NCI-H2107 treated with DMSO at 0.1 percent for 48 hours (cell line): ENCODE results near the gene RABGEF1.
"Not testable (repeated sequence)": the region's sequence is repeated elsewhere in the genome, so short reads cannot be mapped to it uniquely, and the experiment has no call there.

Experiments
- DNase-seq: peaks from one replicate; lab custom pipeline; 2025; ENCODE audit not compliant: unreplicated experiment; lab: John Stamatoyannopoulos, UW

The RABGEF1 gene

DNA sequence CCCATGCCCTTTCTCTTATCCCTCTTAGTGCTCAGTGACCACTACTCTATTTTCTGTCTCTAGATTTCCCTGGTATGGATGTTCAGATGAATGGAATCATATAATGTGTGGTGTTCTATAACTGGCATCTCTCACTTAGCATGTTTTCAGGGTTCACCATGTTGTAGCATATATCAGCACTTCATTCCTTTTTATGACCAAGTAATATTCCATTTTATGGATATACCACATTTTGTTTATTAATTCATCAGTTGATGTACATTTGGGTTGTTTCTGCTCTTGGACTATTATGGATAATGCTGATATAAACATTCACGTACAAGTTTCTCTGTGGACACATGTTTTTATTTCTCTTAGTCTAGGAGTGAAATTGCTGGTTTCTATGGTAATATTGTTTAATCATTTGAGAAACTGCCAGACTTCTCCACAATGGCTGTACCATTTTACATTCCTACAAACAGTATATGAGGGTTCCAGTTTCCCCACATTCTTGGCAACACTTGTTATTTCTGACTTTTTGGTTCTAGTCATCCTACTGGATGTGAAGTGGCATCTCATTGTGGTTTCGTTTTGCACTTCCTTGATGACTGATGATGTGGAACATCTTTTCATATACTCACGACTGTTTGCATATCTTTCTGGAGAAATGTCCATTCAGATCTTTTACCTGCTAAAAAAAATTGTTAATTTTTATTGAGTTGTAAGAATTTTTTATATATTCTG, 23.3 kb downstream of the RABGEF1 start:
- DNase-seq, result not testable (repeated sequence)

DNA sequence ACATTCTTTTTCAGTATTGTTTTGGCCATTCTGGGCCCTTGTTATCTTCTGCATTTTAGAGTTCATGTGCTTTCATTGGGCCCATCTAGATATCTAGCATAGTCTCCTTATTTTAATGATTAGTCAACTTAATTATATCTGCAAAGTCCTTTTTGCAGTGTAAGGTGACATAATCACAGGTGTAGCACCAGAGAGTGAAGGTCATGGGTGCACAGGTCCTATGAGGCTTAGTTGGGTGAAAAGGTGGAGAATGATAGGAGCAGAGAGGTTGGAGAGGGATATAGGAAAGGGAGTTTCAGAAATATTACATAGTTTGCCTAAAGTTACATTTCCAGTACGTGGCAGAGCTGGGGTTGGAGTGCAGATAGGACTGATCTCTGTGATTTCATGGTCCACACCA, 24.4 kb downstream of the RABGEF1 start:
- DNase-seq, result not testable (repeated sequence)

DNA sequence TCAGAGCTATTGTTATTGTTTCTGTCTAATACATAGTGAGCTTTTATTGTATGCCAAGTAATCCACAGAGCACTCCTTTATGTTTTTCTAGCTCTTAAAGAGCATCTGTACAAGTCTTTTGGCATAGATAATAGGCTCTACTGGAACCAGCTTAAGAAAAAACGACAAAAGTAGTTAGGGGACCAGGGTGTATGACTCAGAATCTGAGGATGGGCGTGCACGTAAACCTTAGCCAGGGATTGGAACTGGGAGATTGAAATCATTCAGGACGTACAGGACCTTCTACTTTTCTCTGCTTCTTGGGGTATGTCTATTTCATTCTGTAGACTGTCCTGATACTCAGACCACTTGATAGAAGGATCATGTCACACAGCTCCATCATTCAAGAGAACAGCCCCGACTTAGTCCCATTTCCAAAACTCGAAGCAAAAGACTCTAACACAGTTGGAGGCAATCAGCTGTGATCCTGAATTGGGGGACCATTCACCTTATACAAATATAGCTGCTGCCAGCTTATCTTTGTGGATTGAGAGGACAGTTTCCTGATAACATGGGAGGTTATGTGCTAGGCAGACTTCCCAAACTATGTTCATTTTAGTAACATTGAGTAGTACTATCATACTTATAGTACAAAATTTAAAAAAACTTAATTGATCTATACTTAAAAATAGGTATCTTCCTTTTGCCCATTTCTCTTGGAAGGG, 24.9 kb downstream of the RABGEF1 start:
- DNase-seq, result not testable (repeated sequence)

DNA sequence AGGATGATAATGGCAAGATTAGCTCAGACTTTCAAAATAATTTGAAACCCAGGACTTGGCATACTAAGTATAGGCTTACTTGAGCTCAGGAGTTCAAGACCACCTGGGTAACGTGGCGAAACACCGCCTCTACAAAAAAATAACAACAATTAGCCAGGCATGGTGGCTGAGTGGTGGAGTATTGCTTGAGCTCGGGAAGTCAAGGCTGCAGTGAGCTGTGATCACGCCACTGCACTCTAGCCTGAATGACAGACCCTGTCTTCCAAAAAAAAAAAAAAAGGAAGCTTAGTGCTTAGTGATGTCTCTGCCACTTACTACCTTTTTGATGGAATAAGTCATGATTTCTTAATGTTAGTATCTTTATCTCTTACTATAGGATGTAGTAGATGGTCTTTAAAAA, 25.5 kb downstream of the RABGEF1 start:
- DNase-seq, result no peak

DNA sequence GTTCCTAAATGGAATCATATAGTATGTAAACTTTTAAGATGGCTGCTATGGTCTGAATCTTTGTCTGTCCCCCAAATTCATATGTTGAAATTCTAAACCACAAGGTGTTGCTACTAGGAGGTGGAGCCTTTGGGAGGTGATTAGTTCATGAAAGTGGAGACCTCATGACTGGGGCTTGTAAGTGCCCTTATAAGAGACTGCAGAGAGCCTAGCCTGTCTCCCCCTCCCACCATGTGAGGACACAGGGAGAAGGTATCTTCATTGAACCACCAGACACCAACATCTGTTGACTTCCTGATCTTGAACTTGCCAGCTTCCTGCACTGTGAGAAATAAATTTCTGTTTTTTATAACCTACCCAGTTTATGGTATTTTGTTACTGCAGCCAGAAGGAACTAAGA, 27.0 kb downstream of the RABGEF1 start:
- DNase-seq, result not testable (repeated sequence)

DNA sequence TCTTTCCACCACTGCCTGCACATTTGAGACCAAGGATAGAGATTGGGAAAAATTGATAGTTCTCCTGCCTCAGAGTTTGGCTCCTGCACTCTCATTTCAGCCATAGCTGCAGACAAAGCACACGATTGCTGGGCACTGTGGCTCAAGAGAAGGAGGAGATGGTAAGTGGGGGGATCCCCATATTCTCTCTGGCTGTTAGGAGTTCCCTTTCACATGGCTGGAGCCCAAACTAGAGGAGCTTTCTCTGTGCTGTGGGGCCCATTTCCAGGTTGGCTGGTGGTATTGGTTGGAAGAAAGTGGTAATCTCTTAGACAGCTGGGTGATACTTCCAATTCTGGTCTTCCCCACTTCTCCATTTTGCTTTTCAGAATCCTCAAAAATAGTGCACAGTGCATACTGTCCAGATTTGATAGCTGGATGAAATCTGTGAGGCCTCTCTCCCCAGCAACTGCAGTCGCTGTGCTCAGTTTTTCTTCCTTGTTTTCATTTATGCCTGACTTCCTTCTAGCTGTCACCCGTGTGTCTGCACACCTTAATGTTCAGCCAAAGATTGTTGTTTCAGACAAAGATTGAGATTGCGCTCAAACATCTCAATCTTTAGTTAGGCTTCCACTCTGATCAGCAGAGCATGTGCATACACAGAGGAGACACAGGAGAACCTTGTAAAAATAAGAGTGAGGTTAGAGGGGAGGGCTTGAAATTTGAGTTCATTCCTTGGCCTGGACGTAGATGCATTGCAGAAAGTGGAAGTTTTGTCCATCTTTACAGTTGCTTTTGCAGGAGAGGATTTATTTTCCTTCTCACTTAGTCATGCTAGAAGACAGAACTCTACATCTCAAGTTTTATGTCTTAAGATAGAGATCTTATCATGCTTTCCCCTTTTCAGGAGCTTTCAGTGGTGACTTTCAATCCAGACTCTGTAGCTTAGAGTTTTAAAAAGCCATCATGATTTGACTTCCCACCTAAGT, 28.6 kb downstream of the RABGEF1 start:
- no peak for DNase-seq

DNA sequence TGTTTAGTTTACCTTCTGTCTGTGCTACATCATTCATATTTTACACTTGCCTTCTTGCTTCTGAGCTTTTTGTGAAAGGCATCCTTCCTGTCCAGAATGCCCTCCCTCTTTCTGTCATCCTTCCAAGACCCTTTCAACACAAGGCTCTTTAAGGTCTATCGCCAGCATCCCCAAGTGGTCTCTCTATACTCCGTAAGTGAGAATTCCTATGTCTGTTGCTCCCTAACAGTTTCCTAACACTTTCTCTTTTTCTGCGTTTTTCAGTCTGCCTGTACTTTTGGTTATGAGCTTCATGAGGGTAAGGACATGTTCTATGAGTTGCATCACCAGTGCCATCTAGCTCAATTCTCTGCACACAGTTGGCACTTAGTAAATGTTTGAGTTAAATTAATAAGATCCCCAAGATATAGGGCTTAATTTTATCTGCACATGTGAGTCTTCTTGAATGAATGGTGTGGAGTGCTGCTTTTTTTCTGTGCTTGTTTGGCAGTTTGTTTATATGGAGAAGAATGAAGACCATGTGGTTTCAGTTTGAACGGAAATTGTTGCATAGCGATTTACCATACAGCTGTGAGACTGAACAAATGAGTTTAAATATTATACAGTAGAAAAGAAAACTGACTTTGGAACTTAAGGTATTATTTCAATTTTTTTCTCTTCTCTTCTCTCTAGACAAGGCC, 29.4 kb downstream of the RABGEF1 start:
- DNase-seq, result no peak

DNA sequence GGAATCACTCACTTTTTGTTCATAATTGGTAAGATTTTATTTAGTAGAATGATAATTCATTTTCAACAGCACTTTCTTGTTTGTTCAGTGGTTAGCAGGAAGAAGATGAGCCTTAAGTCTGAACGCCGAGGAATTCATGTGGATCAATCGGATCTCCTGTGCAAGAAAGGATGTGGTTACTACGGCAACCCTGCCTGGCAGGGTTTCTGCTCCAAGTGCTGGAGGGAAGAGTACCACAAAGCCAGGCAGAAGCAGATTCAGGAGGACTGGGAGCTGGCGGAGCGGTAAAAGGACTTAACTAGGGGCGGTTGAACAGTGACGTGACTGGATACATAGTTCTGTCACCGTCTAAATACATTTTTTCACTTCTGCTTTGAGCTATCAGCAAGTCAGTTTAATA, 31.3 kb downstream of the RABGEF1 start:
- no peak for DNase-seq

DNA sequence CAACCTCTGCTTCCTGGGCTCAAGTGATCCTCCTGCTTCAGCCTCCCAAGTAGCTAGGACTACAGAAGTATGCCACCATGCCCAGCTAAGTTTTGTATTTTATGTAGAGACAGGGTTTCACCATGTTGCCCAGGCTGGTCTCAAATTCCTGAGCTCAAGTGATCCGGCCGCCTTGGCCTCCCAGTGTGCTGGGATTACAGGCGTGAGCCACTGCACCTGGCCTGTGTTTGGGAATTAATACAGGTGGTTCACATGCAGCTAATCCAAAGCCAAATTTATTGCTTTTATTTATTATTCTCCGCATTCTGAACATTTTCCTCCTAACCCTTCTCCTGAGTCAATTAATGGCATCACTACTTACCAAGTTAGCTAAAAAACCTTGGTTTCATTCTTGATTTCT, 33.2 kb downstream of the RABGEF1 start:
- DNase-seq, result not testable (repeated sequence)

DNA sequence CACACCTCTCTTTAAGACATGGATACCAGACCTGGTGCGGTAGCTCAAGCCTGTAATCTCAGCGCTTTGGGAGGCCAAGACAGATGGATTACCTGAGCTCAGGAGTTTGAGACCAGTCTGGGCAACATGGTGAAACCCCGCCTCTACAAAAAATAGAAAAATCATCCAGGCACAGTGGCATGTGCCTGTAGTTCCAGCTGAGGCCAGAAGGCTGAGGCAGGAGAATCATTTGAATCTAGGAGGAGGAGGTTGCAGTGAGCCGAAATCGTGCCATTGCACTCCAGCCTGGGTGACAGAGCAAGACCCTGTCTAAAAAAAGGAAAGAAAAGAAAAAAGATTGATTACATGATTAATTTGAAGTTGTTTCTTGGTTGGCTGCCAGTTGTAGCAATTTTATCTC, 35.9 kb downstream of the RABGEF1 start:
- not testable (repeated sequence) for DNase-seq

DNA sequence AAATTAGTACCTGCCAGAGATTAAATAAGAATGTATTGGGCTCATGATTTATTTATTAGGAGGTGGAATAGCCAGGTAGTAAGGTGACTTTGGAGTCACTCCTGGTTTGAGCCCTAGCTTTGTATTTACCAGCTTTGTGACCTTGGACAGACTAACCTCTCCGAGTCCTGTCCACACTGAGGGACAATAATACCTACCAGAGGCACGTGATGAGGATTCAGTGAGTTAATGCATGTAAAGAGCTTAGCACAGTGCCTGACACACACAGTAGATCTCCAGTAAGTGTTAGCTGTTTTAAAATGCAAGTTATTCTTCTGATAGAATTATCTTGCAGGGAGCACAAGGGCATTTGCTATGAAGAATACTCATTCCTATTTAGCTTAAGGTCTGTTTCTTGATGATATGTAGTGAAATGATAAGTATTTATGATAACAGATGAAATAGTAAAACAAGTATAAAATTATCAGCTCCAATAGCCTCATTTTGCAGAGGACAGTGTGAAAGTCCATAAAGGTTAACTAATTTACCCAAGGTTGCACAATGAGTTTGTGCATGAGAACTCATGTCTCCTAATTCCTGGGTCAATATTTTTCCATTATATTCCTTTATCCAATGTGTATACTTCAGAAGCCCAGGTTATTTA, 36.4 kb downstream of the RABGEF1 start:
- no peak for DNase-seq

DNA sequence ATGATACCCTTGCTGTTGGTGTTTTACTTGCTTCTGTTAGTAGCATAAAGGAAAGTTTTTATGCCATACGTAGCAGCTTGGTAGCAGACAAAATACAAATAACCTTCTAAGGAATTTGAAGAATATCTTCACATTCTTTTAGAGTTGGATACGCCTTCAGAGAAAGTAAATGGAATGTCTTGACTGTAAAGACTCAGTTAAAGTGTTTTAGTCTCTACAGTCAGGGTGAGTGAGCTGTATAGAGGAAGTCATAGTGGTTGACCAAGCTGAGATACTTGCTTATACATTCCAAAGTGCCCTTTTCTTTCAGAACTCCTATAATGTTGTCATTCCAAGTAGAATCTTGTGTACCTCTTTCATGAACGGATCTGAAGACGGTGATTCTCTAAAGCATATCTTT, 37.7 kb downstream of the RABGEF1 start:
- DNase-seq, result no peak

DNA sequence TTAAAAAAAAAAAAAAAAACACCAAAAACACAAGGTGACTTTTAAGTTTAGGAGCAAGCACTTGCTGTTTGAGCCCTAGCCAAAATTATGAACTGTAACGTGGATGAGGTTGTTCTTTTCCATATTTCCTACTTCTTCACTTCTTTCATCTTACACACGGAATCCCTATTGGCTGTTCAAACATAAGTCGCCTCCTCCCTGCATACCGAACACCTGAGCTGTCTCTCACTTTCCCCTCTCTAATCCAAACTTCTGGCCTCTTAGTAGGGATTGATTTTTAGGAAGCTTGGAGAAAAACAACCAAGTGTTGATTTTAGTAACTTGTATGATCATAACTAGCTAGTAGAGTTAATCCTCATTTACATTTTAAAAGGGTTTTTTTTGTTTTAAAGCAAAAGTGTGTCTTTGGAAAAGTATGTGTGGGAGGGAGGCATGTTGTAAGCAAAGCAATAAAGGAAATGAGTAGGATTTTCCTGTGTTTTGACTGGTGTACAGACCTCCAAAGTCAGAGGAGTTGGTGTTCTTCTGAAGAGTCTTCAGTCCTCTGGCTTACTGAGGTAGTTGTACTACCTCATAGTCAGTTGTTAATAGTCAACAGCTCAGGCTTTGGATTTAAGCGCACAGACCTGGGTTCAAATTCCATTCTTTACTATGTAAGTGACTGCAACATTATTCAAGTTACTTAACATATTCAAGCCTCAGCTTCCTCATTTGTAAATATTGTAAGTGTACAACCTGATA, 39.3 kb downstream of the RABGEF1 start:
- DNase-seq, result no peak

DNA sequence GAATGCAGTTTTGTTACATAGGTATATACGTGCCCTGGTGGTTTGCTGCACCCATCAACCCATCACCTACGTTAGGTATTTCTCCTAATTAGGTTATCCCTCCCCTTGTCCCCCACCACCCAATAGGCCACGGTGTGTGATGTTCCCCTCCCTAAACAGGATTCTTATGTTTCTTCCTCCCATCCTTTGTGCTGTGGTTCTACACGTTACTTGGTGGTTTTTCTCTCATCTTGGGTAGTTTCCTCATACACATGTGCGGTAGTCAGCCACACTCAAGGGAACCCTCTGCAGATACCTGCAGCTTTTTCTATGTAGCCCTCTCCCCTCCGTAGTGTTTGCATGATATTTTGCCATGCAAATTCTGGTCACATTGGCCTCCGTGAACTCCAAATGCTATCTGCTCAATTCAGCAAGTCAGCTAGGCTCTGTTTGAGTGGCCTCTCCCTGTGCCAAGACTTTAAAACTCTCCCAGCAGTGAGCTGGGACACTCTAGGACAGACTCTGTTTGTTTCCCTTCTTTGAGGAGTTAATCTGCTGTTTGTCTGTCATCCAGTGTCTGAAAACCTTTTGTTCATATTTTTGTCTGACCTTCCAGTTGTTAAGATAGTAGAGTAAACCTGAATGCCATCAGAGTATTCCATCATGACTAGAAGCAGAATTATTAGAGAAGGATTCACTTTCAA, 41.0 kb downstream of the RABGEF1 start:
- DNase-seq, result no peak

DNA sequence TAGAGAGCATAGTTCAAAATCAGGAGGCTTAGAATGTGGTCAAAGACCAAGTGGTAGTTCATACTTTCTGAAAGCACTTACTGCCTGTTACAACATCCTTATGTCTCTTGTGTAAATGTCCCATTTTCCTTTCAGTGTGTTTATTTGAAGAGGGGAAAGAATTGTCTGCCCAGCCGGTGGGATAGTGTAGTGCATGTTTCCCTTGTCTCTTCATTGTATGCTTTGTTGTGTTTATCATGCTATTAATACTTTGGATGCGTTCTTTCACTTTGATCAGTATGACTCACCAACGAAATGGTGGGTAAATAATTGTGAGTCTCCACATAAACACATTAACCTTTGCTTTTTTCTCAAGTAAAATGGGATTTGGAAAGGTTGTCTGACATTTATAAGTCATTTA, 42.3 kb downstream of the RABGEF1 start:
- DNase-seq, result not testable (repeated sequence)

DNA sequence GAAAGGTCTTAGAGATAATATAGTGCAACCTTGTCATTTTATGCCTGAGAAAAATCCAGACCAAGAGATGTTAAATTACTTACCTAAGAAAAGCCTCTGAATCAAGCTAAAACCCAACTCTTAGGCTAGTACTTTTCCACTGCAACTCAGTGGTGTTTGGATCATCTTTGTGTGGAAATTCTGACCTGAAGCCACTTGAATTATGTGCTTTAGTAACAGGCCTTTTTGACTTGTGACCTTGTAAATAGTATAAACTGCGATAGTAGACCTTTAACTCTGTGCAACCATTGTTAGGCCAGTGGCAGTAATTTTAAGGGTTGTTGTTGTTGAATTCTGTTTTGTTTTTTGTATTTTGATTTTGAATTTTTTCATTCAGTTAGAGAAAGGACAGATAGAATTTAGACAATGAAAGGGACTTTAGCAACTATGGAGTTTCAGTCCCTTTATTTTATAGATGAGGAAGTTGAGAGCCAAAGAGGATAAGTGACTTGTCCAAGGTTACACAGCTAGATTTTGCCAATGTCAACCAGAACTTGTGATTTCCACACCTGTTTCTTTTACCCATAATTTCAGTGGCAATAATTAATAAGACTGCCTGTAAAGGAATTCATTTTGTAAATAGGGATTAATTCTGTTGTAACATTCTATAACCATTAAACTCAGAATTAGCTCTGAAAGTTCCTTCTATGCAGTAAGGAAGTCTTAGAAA, 43.5 kb downstream of the RABGEF1 start:
- not testable (repeated sequence) for DNase-seq

DNA sequence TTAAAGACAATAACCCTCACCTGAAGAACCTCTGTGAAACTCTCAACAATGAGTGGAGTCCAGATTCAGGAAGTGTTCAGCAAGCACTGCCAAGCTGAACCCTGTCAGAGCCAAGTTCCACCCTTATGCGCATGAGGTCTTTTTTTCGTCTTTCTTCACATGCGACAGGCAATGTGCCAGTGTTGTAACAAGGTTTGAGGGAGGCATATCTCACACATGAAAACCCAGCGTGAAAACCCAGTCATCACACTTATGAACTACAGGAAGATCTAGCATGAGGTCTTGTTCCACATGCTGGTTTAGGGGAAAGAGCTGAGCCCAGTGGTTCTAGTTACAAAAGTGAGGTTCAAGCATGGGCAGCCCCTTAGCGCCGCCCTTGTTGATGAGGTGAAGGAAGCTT, 49.7 kb downstream of the RABGEF1 start:
- no peak for DNase-seq

DNA sequence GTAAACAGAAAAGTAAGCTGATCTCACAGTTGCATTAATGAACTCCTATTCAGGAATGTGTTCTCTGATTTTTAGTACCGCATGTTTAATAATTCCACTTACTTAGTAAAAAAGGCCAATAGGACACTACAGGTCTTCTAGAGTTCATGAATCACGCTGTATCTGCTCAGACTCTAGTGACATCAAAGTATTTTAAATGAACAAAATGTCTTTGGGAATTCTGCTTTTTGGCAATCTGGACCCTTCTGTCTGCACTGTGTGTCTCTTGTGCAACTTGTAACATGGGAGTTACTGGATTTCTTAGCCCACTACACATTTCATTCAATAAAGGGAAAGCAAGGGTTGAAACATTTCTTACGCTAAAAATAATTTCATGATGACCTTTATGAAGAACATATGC, 50.2 kb downstream of the RABGEF1 start:
- no peak for DNase-seq

DNA sequence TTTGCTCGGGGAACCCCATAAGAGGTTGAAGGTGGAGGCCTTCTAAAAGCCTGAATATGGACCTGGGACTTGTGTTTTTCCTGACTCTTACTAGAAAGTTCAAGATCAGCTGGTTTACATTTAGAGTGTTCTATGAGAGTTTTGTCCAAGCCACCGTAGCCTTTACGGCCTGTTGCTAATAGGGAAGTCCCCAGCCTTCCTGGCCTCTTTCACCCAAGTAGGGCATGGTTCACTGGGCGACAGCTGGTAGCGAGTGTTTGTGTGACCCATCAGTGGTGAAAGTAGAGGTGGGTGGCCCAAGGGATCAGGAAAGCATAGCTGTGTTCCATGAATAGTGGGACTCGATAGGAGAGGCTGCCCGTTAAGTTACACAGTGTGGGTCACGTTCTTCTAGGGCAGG, 60.1 kb downstream of the RABGEF1 start:
- DNase-seq, result no peak
